Activated T-cell treated with anti-CD3 and anti-CD28 coated beads for 24 hours (primary cell): ENCODE measurements around the gene PLAC8L1.
"Not testable (repeated sequence)": the region's sequence is repeated elsewhere in the genome, so short reads cannot be mapped to it uniquely, and the experiment has no call there.

Experiments
- DNase-seq: peaks from one replicate; pipeline ENCODE4 v3.0.0-alpha.2; 2020; ENCODE audit warnings: low read depth

The PLAC8L1 gene

DNA sequence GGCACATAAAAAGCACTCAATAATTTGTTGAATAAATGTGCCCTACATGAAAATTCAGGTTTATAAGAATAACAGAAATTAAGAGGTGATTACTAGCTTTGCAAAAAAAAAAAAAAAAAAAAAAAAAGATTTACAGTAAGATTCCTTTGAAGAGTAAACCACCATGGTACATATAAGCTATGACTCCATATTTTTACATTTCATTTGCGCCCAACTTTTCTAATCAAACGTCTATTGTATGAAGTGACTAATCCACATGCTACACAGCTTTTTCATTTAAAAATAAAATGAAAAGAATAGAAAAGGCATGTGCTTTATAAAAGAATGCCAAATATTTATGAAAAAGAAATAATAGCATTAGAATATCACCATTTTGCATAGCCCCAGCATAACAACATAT lies at the start of gene PLAC8L1:
Gene PLAC8L1 (minus strand): TSS at position 101 of the 400 bp plus-strand sequence. CDS start 1,266 bp downstream, outside the sequence.
- DNase-seq: no peak

DNA sequence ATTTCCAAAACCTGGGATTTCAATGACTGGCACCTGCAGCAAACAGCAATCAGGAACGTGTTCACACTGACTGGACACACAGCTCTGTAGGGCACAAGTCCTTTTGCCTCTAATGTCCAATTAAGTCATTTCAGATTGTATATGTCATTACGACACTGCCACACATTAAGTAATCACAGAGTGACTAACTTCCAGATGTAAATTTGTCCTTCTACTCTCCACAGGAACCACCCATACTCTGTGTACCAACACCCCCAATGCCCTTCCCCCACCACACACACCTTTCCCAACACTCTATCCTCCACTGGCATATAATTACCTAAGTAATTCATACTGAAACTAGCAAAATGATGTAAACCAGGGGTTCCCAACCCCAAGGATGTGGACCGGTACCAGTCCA lies 46.6 kb upstream of the PLAC8L1 start:
- DNase-seq: no peak

GRCh38 chr5:146137967-146138403 lies 32.6 kb upstream of the PLAC8L1 start:
- DNase-seq: no peak

DNA sequence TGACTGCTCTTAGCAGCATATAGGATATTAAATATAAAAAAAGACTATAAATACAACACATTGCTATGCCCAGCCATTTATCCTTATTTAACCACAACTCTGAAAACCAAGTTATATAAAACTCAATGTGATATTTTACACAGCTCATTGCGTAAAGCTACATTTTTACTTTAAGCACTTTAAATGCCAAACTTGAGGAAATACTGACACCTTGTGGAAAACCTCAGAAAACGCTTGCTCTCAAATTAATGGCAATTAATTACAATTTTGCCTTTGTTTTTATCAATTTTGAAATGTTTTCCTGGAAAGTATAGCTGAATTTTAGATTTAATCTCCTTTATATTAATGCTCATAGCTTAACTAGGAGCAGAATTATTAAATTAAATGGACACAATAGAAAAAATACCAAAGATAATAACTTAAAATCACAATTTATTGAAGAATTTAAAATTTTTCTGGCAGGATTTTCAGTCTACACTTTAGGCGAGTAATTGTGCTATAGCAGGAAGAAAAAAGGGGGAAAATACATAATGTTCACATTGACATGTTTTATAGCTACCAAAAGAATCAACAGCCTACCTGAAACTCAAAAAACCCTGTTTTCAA lies 25.2 kb upstream of the PLAC8L1 start:
- DNase-seq: no peak

- DNase-seq: no peak
These were observed 20.7 kb upstream of the PLAC8L1 start for GRCh38 chr5:146126068-146126467.

- DNase-seq: no peak
These were observed 19.2 kb upstream of the PLAC8L1 start for GRCh38 chr5:146124580-146124979.

- not testable (repeated sequence) for DNase-seq
These were observed 16.1 kb upstream of the PLAC8L1 start for GRCh38 chr5:146121451-146121850.

- DNase-seq: no peak
These were observed 12.9 kb upstream of the PLAC8L1 start for GRCh38 chr5:146118322-146118721.

DNA sequence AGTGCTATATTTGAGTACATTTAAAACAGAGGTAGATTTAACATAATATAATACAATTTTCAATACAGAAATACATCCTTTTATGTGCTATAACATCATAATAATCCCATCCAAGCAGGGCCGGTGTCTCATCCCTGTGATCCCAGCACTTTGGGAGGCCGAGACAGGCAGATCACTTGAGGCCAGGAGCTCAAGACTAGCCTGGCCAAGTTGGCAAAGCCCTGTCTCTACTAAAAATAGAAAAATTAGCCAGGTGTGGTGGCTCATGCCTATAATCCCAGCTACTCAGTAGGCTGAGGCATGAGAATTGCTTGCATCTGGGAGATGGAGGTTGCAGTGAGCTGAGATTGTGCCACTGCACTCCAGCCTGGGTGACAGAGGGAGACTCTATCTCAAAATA lies 11.8 kb upstream of the PLAC8L1 start:
- DNase-seq: not testable (repeated sequence)

GRCh38 chr5:146116361-146116760 lies 11.0 kb upstream of the PLAC8L1 start:
- DNase-seq: no peak

GRCh38 chr5:146112476-146112875 lies 7.1 kb upstream of the PLAC8L1 start:
- no peak for DNase-seq

DNA sequence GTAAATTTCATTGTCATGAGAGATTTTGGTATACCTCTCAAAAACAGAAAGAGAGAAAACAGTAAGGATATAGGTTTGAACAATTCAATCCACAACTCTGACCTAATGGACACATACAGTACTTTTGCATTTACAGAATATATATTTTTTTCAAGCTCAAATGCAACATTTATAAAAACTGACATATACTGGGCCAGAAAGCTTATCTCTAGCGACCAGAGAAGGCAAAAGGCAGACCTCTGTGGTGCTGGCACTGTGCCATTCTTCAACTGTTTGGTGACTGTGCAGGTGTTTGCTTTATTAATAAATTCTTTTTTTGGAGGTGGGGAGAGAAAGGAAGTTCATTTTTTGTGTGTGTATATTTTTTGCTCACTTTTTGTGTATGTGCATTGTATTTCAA lies 6.0 kb upstream of the PLAC8L1 start:
- DNase-seq: no peak

DNA sequence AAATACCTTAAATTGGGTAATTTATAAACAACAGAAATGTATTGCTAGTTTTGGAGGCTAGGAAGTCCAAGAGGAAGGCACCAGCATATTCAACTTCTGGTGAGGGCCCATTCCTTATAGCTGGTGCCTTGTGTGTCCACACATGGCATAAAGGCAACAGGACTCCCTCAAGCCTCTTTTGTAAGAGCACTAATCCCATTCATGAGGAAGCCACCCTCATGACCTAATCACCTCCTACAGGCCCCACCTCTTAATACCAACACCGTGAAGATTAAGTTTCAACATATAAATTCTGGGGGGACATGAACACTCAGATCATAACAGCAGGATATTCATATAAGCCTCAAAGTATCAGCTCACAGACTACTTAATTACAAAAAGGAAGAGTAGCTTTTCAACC lies 4.0 kb upstream of the PLAC8L1 start:
- DNase-seq: no peak

GRCh38 chr5:146108870-146109269 lies 3.5 kb upstream of the PLAC8L1 start:
- not testable (repeated sequence) for DNase-seq

GRCh38 chr5:146107901-146108300 lies 2.5 kb upstream of the PLAC8L1 start:
- DNase-seq: no peak

- no peak for DNase-seq
These were observed 1.8 kb downstream of the PLAC8L1 start for GRCh38 chr5:146103594-146103993.

- no peak for DNase-seq
These were observed 3.7 kb downstream of the PLAC8L1 start for GRCh38 chr5:146101646-146102045.

GRCh38 chr5:146098047-146098446 lies 7.3 kb downstream of the PLAC8L1 start:
- DNase-seq: no peak

DNA sequence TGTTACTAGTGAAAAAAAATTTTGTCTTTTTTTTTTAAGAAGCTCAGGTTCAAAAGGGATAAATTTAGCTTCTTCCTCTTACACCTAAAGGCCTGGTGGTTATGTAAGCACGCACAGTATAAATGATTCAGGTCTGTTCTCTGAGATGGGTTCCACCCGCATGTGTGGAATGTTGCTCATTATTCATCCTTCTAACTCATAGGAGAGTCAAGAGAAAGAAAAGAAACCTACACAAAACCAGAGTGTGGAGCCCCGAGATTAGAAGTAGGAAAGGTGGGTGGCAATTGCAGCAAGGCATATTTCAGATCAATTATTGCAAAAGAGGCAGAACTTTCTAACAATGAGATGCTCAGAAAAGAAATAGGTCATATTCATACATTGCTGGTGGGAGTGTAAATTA lies 13.5 kb downstream of the PLAC8L1 start:
- no peak for DNase-seq

- DNase-seq: no peak
These were observed 16.1 kb downstream of the PLAC8L1 start for GRCh38 chr5:146089287-146089686.

DNA sequence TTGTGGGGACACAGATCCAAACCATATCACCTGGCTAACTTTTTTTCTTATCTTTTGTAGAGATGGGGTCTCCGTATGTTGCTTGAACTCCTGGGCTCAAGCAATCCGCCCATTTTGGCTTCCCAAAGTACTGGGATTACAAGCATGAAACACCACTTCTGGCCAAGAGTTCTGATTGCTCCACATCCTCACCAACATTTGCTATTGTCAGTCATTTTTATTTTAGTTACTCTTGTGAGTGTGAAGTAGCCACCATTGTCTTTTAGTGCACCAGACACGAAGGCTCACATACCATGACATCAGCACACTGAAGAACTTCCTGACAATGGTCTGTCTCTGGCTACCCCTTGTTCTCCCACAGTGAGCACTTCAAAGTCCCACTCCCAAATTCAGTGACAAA lies 17.3 kb downstream of the PLAC8L1 start:
- DNase-seq: no peak

- DNase-seq: no peak
These were observed 21.0 kb downstream of the PLAC8L1 start for GRCh38 chr5:146084376-146084775.

- no peak for DNase-seq
These were observed 22.6 kb downstream of the PLAC8L1 start for GRCh38 chr5:146082798-146083197.

DNA sequence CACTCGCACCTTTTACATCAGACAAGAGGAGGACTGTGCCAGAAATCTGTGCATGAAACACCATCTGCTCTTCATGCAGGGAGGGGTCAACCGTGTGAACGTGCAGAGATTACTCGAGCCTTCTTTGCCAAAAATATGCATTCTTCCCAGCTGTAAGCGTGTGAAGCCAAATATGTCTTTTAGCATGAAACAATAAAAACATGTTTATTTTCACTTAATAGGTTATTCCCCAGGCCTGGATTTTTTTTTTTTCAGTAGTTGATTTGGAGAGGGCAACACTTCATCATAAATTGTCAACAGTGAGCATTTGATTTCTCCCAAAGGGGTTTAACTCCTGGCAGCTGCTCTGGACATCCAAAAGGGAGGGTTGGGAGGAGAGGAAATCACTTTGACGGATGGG lies 23.8 kb downstream of the PLAC8L1 start:
- no peak for DNase-seq
